Sigmoid colon (tissue), 7 donors: Measurements from ENCODE around the gene ATOH8. TPM values are rescaled to one million over a fixed set of nuclear protein-coding genes. Genes with fewer than 3 reads are reported as not detected.

Experiments used
- DNase-seq: peaks from one replicate; pipeline ENCODE4 v3.0.0-alpha.2; 2019
- H3K27ac ChIP-seq, 4 donors: fragments of 200-600 bp; sonication (generic); one replicate each; pipeline ENCODE4 v1.5.1; 2016 to 2019; ENCODE audit warnings: mild to moderate bottlenecking in 1 of 4
- H3K27me3 ChIP-seq, 3 donors: fragments of 200-600 bp; sonication (generic); one replicate each; pipeline ENCODE4 v1.5.1; 2019; ENCODE audit warnings: mild to moderate bottlenecking in 1 of 3
- H3K36me3 ChIP-seq, 4 donors: fragments of 200-600 bp; sonication (generic); one replicate each; pipeline ENCODE4 v1.5.1; 2016 to 2019
- H3K4me1 ChIP-seq, 4 donors: fragments of 200-600 bp; sonication (generic); one replicate each; pipeline ENCODE4 v1.5.1; 2017 to 2019
- H3K4me3 ChIP-seq, 4 donors: fragments of 200-600 bp; sonication (generic); one replicate each; pipeline ENCODE4 v1.5.1; 2017 to 2019; ENCODE audit warnings: mild to moderate bottlenecking in 2 of 4, moderate library complexity in 1 of 4
- H3K9me3 ChIP-seq, 4 donors: fragments of 200-600 bp in 3 of 4; sonication (generic) in 3 of 4; one replicate each; pipeline versions ENCODE4 v1.5.1 to v1.6.1; 2013 to 2019
- EP300 ChIP-seq, 4 donors: sonication (generic); formaldehyde crosslinking; IDR thresholded peaks; one replicate each; pipeline ENCODE4 v1.6.1; 2017; ENCODE audit warnings: antibody characterized with exemption in 4 of 4
- POLR2A ChIP-seq, 2 donors: fragments of 450-650 bp; IDR thresholded peaks; one replicate each; pipeline ENCODE4 v1.6.1; 2016; ENCODE audit warnings: antibody characterized with exemption in 2 of 2, mild to moderate bottlenecking in 2 of 2, moderate library complexity in 2 of 2
- POLR2AphosphoS5 ChIP-seq, 4 donors: sonication (generic); formaldehyde crosslinking; IDR thresholded peaks; one replicate each; pipeline ENCODE4 v1.6.1; 2017; ENCODE audit warnings: antibody characterized with exemption in 4 of 4
- WGBS, 2 donors: extraction: QIAGEN DNeasy Blood & Tissue Kit; methylation state at CpG; one replicate each; pipeline ENCODE4 v1.1.7; 2013; 5-methylcytosine and 5-hydroxymethylcytosine counted together
- intact Hi-C: fragments of 100-400 bp; cut with DNase I; formaldehyde crosslinking; loops from one replicate; pipeline ENCODE4 v1.15.1; 2023
- polyA plus RNA-seq, 3 donors: library from polyadenylated mRNA; stranded (reverse); fragments of 200-250 nt; gene quantifications; one replicate each; pipeline ENCODE4 v1.2.3, GENCODE V29; 2013
- total RNA-seq, 4 donors: library from RNA; depleted of rRNA; stranded (reverse); fragments of >200 nt; gene quantifications; one replicate each; pipeline ENCODE4 v1.1.0, GENCODE V29; 2016
- TF ChIP-seq, protein P1 (sequence below), 4 experiments: fragments of 450-650 bp in 3 of 4; fragments of 200-600 bp in 1 of 4; IDR thresholded peaks; one replicate each; pipeline ENCODE4 v1.5.1; 2016 to 2019; ENCODE audit warnings: antibody characterized with exemption in 4 of 4, mild to moderate bottlenecking in 3 of 4, moderate library complexity in 2 of 4
- donor health status: healthy with polysubstance abuse.
- donor health status: Bipolar disorder and iron deficiency.
- donor health status: healthy.

Gene ATOH8
- total and polyA plus RNA-seq, 7 donors, result 1.6 to 20.6 (median 12.4) TPM

DNA sequence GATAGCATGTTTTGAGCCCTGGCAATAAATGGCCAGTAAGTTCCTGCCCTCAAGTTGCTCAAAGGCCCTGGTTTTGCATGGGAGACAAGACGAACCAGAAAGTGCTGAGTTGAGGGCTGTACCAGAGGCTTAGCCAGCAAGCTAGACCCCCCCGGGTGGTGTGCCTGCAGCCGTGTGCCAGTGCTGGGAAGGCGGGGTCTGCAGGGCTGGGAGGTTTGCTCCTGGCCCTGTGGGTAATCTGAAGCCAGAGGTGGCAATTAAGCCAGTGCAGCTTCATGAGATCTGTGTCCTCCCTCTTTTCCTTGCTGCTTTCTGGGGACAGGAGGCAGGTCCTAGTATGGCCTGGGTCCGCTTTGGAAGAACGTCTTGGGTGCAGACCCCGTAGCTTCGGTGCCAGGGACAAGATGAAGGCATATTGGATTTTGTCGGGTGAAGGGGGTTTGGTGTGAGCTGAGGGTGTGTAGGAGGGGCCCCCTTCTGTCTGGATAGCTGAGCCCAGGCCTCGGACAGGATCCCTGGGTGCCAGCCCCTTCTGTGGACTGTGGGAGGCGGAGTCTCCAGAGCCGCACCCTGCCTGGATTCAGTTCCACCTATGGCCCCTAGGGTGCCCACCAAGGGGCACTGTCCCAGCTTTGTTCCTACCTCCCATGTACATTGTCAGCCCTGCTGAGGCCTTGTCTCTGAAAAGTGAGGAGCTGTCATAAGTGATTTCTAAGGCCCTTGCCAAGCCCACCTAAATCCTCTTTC lies 15.6 kb downstream of the ATOH8 start:
- 69 to 80% methylated on average over 12 of the region's 12 CpGs for WGBS, 2 donors
- no peaks in the 10 kb centered on the region for H3K27me3 ChIP-seq

DNA sequence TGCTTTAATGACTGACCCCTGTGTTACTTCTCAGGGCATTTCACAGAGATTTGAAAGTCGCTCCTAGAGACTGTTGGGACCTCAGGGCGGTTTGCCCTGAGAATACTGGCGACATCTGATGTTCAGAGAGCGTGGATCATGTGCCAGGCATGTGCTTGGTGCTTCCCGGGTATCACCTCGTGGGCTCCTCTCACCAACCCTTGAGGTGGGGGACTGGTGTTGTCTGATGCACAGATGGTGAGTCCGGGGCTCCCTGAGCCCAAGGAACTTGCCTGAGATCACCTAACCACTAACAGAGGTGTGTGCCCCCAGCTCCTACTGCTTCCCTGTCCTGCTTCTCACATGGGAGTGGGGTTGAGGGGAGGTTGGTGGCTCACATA lies 16.2 kb downstream of the ATOH8 start:
- TF ChIP-seq EP300 (IDR thresholded peaks at IDR 0.05), result no peak
- TF ChIP-seq, protein P1, sequence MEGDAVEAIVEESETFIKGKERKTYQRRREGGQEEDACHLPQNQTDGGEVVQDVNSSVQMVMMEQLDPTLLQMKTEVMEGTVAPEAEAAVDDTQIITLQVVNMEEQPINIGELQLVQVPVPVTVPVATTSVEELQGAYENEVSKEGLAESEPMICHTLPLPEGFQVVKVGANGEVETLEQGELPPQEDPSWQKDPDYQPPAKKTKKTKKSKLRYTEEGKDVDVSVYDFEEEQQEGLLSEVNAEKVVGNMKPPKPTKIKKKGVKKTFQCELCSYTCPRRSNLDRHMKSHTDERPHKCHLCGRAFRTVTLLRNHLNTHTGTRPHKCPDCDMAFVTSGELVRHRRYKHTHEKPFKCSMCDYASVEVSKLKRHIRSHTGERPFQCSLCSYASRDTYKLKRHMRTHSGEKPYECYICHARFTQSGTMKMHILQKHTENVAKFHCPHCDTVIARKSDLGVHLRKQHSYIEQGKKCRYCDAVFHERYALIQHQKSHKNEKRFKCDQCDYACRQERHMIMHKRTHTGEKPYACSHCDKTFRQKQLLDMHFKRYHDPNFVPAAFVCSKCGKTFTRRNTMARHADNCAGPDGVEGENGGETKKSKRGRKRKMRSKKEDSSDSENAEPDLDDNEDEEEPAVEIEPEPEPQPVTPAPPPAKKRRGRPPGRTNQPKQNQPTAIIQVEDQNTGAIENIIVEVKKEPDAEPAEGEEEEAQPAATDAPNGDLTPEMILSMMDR (IDR thresholded peaks at IDR 0.05), result no peak
- no peak for TF ChIP-seq POLR2A (IDR thresholded peaks at IDR 0.05)
- no peak for TF ChIP-seq POLR2AphosphoS5 (IDR thresholded peaks at IDR 0.05)
- peaks cover 0 to 5% (median 1%) of the 10 kb centered on the region in 4 donors for H3K36me3 ChIP-seq
- H3K4me1 ChIP-seq, result peaks cover 0 to 75% (median 71%) of the 10 kb centered on the region in 4 donors

More for the DNA sequence above, 15.6 kb downstream of the ATOH8 start:
- Histone ChIP-seq H3K9me3 (no peaks in the 10 kb centered on the region), H3K4me1 (peaks cover 0 to 70% (median 65%) of the 10 kb centered on the region in 4 donors), H3K4me3 (no peak overlapping the region), H3K27ac (peak overlapping the region; percentile 59 to 88 (median 75)), H3K36me3 (peaks cover 0 to 8% (median 3%) of the 10 kb centered on the region in 4 donors)
- DNase-seq, result no peak
- TF ChIP-seq, protein P1 (IDR thresholded peaks at IDR 0.05), result peak in 1 of 4 experiments; percentile 25
- TF ChIP-seq POLR2A (IDR thresholded peaks at IDR 0.05) (no peak), POLR2AphosphoS5 (IDR thresholded peaks at IDR 0.05) (no peak), EP300 (IDR thresholded peaks at IDR 0.05) (no peak)
- intact Hi-C loops, result no loop called here

DNA sequence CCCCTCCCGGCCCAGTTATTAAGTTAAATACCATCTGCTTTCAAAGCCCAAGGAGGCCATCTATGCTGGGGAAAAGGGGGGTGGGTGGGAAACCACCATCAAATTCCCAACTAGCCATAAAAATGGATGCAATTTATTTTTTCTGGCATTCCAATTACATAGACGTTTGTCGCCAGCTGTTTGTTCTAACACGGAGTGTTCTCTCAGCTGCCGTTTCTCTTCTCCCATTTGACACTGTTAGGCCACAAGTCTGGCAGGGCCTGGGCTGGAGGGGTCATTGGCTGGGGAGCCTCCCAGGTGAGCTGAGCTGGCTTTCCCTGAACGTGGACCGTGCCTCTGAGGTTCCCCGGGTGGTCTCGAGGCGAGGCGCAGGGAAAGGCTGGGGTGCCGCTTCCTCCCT lies 16.6 kb downstream of the ATOH8 start:
- TF ChIP-seq POLR2AphosphoS5 (IDR thresholded peaks at IDR 0.05), result peak in 1 of 4 donors; percentile 5
- TF ChIP-seq, protein P1 (IDR thresholded peaks at IDR 0.05), result no peak
- H3K36me3 ChIP-seq, result peaks cover 0 to under 1% (median 0%) of the 10 kb centered on the region in 4 donors
- H3K4me3 ChIP-seq, result no peak overlapping the region
- no peaks in the 10 kb centered on the region for H3K9me3 ChIP-seq
- 75 to 84% methylated on average over 12 of the region's 12 CpGs for WGBS, 2 donors
- peaks cover 0 to 79% (median 74%) of the 10 kb centered on the region in 4 donors for H3K4me1 ChIP-seq
- no peaks in the 10 kb centered on the region for H3K27me3 ChIP-seq
- H3K27ac ChIP-seq, result peak overlapping the region in 3 of 4 donors; percentile 87 to 94 (median 88)
- no peak for DNase-seq
- intact Hi-C loops, result loop anchor here (5.0 kb wide), 1 partner anchor 33 kb away; no protein-coding TSS in a partner anchor

More for the DNA sequence above, 16.2 kb downstream of the ATOH8 start:
- H3K4me3 ChIP-seq, result no peak overlapping the region
- no peak for DNase-seq
- H3K27me3 ChIP-seq, result no peaks in the 10 kb centered on the region
- intact Hi-C loops, result loop anchor here (5.0 kb wide), 1 partner anchor 33 kb away; no protein-coding TSS in a partner anchor
- 89 to 91% methylated on average over 7 of the region's 7 CpGs for WGBS, 2 donors
- H3K27ac ChIP-seq, result peak overlapping the region in 3 of 4 donors; percentile 87 to 94 (median 88)
- no peaks in the 10 kb centered on the region for H3K9me3 ChIP-seq

GRCh38 chr2:85770786-85771409 lies 17.1 kb downstream of the ATOH8 start:
- TF ChIP-seq POLR2A (IDR thresholded peaks at IDR 0.05) (no peak), POLR2AphosphoS5 (IDR thresholded peaks at IDR 0.05) (no peak), EP300 (IDR thresholded peaks at IDR 0.05) (no peak)
- TF ChIP-seq, protein P1 (IDR thresholded peaks at IDR 0.05), result no peak
- Histone ChIP-seq H3K36me3 (no peaks in the 10 kb centered on the region), H3K27me3 (no peaks in the 10 kb centered on the region)

More at GRCh38 chr2:85770786-85771409, 17.1 kb downstream of the ATOH8 start:
- WGBS, 2 donors, result 79 to 85% methylated on average over 10 of the region's 10 CpGs
- intact Hi-C loops, result loop anchor here (1.0 to 5.0 kb wide), 2 partner anchors 17 to 34 kb away; no protein-coding TSS in a partner anchor
- no peak overlapping the region for H3K4me3 ChIP-seq
- no peaks in the 10 kb centered on the region for H3K9me3 ChIP-seq
- H3K4me1 ChIP-seq, result peaks cover 0 to 81% (median 74%) of the 10 kb centered on the region in 4 donors
- peak overlapping the region; percentile 87 to 94 (median 89) for H3K27ac ChIP-seq
- no peak for DNase-seq
